K562 (cell line): ENCODE data around the gene FSTL4. TPM values are rescaled to one million over a fixed set of nuclear protein-coding genes. Genes with fewer than 3 reads are reported as not detected.

Experiments used
- ATAC-seq: fragments of 200-7000 bp; cut with Tn5 transposase; 3 replicates; pipeline ENCODE4 v1.9.1; 2020; ENCODE audit warnings: moderate library complexity
- BruUV-seq: library from RNA; stranded (reverse); fragments of 400-500 nt; replicated peaks from 2 replicates; lab custom pipeline; 2021; lab: Mats Ljungman, UMichigan
- CTCF ChIA-PET: fragments of 300-600 bp; formaldehyde crosslinking; extraction: SDS; loops from one replicate; lab custom pipeline; 2021; ENCODE audit warnings: low intra/inter-chr PET ratio; lab: Yijun Ruan, JAX
- POLR2A ChIA-PET: fragments of 300-600, 350-650 bp; sonication (Branson Sonifier 250); formaldehyde crosslinking; extraction: SDS; loops from one replicate; lab custom pipeline; 2021; ENCODE audit warnings: antibody characterized with exemption, inconsistent platforms; lab: Yijun Ruan, JAX
- DNase-seq, 4 experiments: peaks; one replicate each; pipeline versions ENCODE4 v3.0.0 to v3.0.0-alpha.2; 2011 to 2018; ENCODE audit warnings: low spot score in 3 of 4, mixed read lengths in 3 of 4; ENCODE audit errors: extremely low read depth in 1 of 4
- FAIRE-seq: peaks from 2 replicates; lab custom pipeline; 2011; peaks lifted over from hg19 to GRCh38; lab: Jason Lieb, UNC
- H2AFZ ChIP-seq: 2 replicates; pipeline ENCODE4 v1.6.0; 2011; ENCODE audit warnings: low read depth, low read length, control low read depth, inconsistent platforms
- H3K27ac ChIP-seq: fragments of 200-600 bp; 3 replicates; pipeline ENCODE4 v1.8.0; 2011; ENCODE audit warnings: low read depth, mild to moderate bottlenecking, control low read depth, inconsistent platforms, low read length, moderate library complexity, mixed read lengths; ENCODE audit errors: extremely low read depth
- H3K27me3 ChIP-seq, 2 experiments: fragments of 300-600 bp in 1 of 2; 2 replicates in 1 of 2; 3 replicates in 1 of 2; pipeline versions ENCODE4 v1.6.0 to v1.8.0; 2011; ENCODE audit warnings: inconsistent platforms in 2 of 2, low read length in 2 of 2, mild to moderate bottlenecking in 1 of 2, mixed read lengths in 1 of 2, moderate library complexity in 1 of 2; ENCODE audit not compliant: control insufficient read depth in 2 of 2, insufficient read depth in 2 of 2
- H3K36me3 ChIP-seq: fragments of 300-600 bp; 3 replicates; pipeline ENCODE4 v1.8.0; 2011; ENCODE audit warnings: mild to moderate bottlenecking, low read length, inconsistent platforms; ENCODE audit not compliant: control insufficient read depth, insufficient read depth
- H3K4me1 ChIP-seq, 2 experiments: fragments of 200-600 bp in 1 of 2; replicated peaks in 1 of 2; 2 replicates in 1 of 2; 3 replicates in 1 of 2; pipeline versions ENCODE4 v1.5.1 to v1.8.0; 2011; ENCODE audit warnings: inconsistent platforms in 2 of 2, low read length in 2 of 2, mild to moderate bottlenecking in 1 of 2, mixed read lengths in 1 of 2, moderate library complexity in 1 of 2; ENCODE audit not compliant: control insufficient read depth in 2 of 2, insufficient read depth in 2 of 2
- H3K4me2 ChIP-seq: 2 replicates; pipeline ENCODE4 v1.6.1; 2011; ENCODE audit warnings: low read length, control low read depth, inconsistent platforms, mixed read lengths; ENCODE audit not compliant: insufficient read depth
- H3K4me3 ChIP-seq: fragments of 200-600 bp; sonication (generic), shearing (Covaris generic); 2 replicates; pipeline ENCODE4 v1.5.1; 2016; ENCODE audit warnings: control low read depth, inconsistent platforms
- H3K79me2 ChIP-seq: fragments of 200-600 bp; 3 replicates; pipeline ENCODE4 v1.8.0; 2011; ENCODE audit warnings: low read length, inconsistent platforms; ENCODE audit not compliant: control insufficient read depth, insufficient read depth
- H3K9ac ChIP-seq, 2 experiments: 2 replicates each; pipeline versions ENCODE4 v1.6.0 to v1.6.1; 2011; ENCODE audit warnings: low read depth in 2 of 2, low read length in 2 of 2, control low read depth in 1 of 2, inconsistent platforms in 1 of 2, mild to moderate bottlenecking in 1 of 2, mixed read lengths in 1 of 2; ENCODE audit not compliant: insufficient read depth in 1 of 2
- H3K9me1 ChIP-seq: one replicate; pipeline ENCODE4 v1.6.0; 2011; ENCODE audit warnings: inconsistent platforms, mild to moderate bottlenecking, low read length, moderate library complexity; ENCODE audit not compliant: control insufficient read depth, insufficient read depth
- H3K9me3 ChIP-seq: replicated peaks from 2 replicates; pipeline ENCODE4 v1.5.1; 2011; ENCODE audit warnings: low read depth, low read length, inconsistent platforms; ENCODE audit not compliant: control insufficient read depth, insufficient read depth
- H4K20me1 ChIP-seq: replicated peaks from 2 replicates; pipeline ENCODE4 v1.6.1; 2011; ENCODE audit warnings: low read length, inconsistent platforms, mixed read lengths; ENCODE audit not compliant: control insufficient read depth, insufficient read depth
- ARHGAP35 ChIP-seq: fragments of 450-650 bp; IDR thresholded peaks from 2 replicates; pipeline ENCODE4 v1.6.1; 2018; ENCODE audit not compliant: partially characterized antibody
- E2F3 ChIP-seq: fragments of 250-450 bp; sonication (Bioruptor Pico); IDR thresholded peaks from 2 replicates; pipeline ENCODE4 v1.4.0; 2020; ENCODE audit warnings: mild to moderate bottlenecking
- GTF2F1 ChIP-seq: IDR thresholded peaks from 2 replicates; pipeline ENCODE4 v1.6.1; 2011; ENCODE audit warnings: low read depth, low read length, improper control_type of control experiment
- ILK ChIP-seq: fragments of 450-650 bp; IDR thresholded peaks from 2 replicates; pipeline ENCODE4 v1.6.1; 2016; ENCODE audit warnings: missing genetic modification characterization, low read depth, mild to moderate bottlenecking, missing compliant biosample characterization, moderate library complexity, borderline replicate concordance
- NCOA4 ChIP-seq: fragments of 450-650 bp; IDR thresholded peaks from 2 replicates; pipeline ENCODE4 v1.6.1; 2018; ENCODE audit warnings: mild to moderate bottlenecking; ENCODE audit not compliant: partially characterized antibody
- POLR2AphosphoS5 ChIP-seq: IDR thresholded peaks from 2 replicates; pipeline ENCODE4 v1.6.1; 2011; ENCODE audit warnings: mild to moderate bottlenecking, low read depth, low read length, moderate library complexity; ENCODE audit not compliant: control insufficient read depth, insufficient read depth
- RFX5 ChIP-seq: IDR thresholded peaks from 2 replicates; pipeline ENCODE4 v1.6.1; 2011; ENCODE audit warnings: low read depth, mild to moderate bottlenecking, improper control_type of control experiment, low read length
- SMAD3 ChIP-seq: fragments of 450-650 bp; formaldehyde crosslinking; conservative IDR thresholded peaks from 2 replicates; pipeline ENCODE4 v1.4.0; 2020; ENCODE audit warnings: mild to moderate bottlenecking
- STAT5B ChIP-seq: fragments of 250-450 bp; sonication (Bioruptor Pico); IDR thresholded peaks from 2 replicates; pipeline ENCODE4 v1.8.0; 2021; ENCODE audit warnings: mild to moderate bottlenecking, inconsistent platforms
- ZNF253 ChIP-seq: fragments of 250-450 bp; sonication (Bioruptor Pico); conservative IDR thresholded peaks from 2 replicates; pipeline ENCODE4 v1.6.1; 2021; ENCODE audit warnings: mild to moderate bottlenecking
- WGBS: fragments of 100-300 bp; shearing (Covaris generic); methylation state at CpG from one replicate; pipeline ENCODE4 v1.1.6; 2016; ENCODE audit warnings: low coverage, mixed read lengths; ENCODE audit not compliant: insufficient coverage; ENCODE audit errors: missing lambda C conversion rate; 5-methylcytosine and 5-hydroxymethylcytosine counted together
- in situ Hi-C: fragments of 300-500 bp; cut with MboI; formaldehyde crosslinking; loops from 4 replicates; pipeline ENCODE4 v1.15.0; 2018; ENCODE audit warnings: inconsistent platforms, mixed read lengths
- intact Hi-C: fragments of 100-400 bp; cut with micrococcal nuclease; formaldehyde crosslinking; loops from 2 replicates; pipeline ENCODE4 v1.14.2; 2022
- polyA plus RNA-seq, 8 experiments: library from polyadenylated mRNA; depleted of rRNA in 4 of 8; stranded (reverse) in 5 of 8; unstranded in 3 of 8; fragments of >200 nt; fragmentation: Nextera tagmentation in 2 of 8; fragmentation: Illumina TruSeq in 1 of 8; extraction: Ambion mirVana in 2 of 8; extraction: Trizol in 1 of 8; gene quantifications; 2 replicates each; pipeline versions ENCODE4 v1.2.1 to v1.2.3, GENCODE V29; 2011 to 2014; ENCODE audit warnings: inconsistent platforms in 1 of 8, missing spikeins in 1 of 8
- total RNA-seq, 7 experiments: library from RNA; depleted of rRNA in 6 of 7; stranded (reverse); fragments of >200 nt in 6 of 7; fragmentation: Illumina TruSeq in 2 of 7; extraction: Trizol in 2 of 7; gene quantifications; 2 replicates each; pipeline versions ENCODE4 v1.2.1 to v1.2.3, GENCODE V29; 2011 to 2021; ENCODE audit warnings: low replicate concordance in 1 of 7
- TF ChIP-seq, protein P1 (sequence below): sonication (generic); formaldehyde crosslinking; IDR thresholded peaks from 2 replicates; pipeline ENCODE4 v1.8.0; 2023; ENCODE audit warnings: missing genetic modification reagents, mild to moderate bottlenecking, borderline replicate concordance
- TF ChIP-seq, protein P2 (sequence below): fragments of 250-450 bp; sonication (Bioruptor Pico); IDR thresholded peaks from 2 replicates; pipeline ENCODE4 v1.4.0; 2020

The FSTL4 gene
- total and polyA plus RNA-seq, 9 of the 15 experiments (the other 6 are each of a cell fraction or from before 2014, with no cell fraction given) = 0.08 to 0.18 (median 0.10) TPM; not detected in 5

DNA sequence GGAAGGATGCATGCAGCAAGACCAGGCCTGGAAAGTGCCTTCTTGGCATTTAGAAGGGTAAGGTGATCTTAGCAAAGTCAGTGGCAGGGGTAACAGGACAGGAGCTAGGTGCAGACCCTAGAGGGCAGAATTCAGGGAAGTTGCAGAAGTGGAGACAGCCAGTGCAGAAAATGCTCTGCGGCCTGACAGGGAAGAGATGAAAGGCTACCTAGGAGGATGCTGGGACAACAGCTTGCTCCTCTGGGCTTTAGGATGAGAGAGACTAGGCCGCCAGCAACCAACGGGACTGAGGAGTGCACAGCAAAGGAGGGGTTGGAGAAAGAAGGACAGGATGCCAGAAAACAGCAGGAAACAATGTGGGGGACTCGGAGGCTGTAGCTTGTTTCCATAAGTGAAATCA, 219.9 kb downstream of the FSTL4 start:
- BruUV-seq = no TSS peak
- POLR2A ChIA-PET = interaction anchor here (1.2 kb wide), 1 partner anchor 17 kb away, joined by 3 read pairs; no protein-coding TSS in a partner anchor
- in situ Hi-C loops = no loop called here

More for the DNA sequence above, 219.9 kb downstream of the FSTL4 start:
- no peak for ATAC-seq
- Histone ChIP-seq H4K20me1 (no peaks in the 10 kb centered on the region), H3K27ac (no peak overlapping the region), H3K4me1 (no peaks in the 10 kb centered on the region), H3K9ac (no peak overlapping the region), H3K36me3 (no peaks in the 10 kb centered on the region), H3K4me3 (no peak overlapping the region), H3K9me3 (no peaks in the 10 kb centered on the region), H3K4me2 (no peak overlapping the region), H3K9me1 (no peaks in the 10 kb centered on the region), H3K79me2 (no peaks in the 10 kb centered on the region), H3K27me3 (peaks cover 7 to 42% of the 10 kb centered on the region in 2 experiments; a peak in 4 of 5 replicates), H2AFZ (no peak overlapping the region)
- DNase-seq = no peak
- WGBS = 2% methylated on average over 4 of the region's 4 CpGs
- intact Hi-C loops = no loop called here
- FAIRE-seq = no peak
- CTCF ChIA-PET = no interaction called here
- TF ChIP-seq GTF2F1 (no peak), STAT5B (no peak), ARHGAP35 (no peak), ILK (no peak), ZNF253 (CRISPR knock-in tag) (no peak), E2F3 (CRISPR knock-in tag) (no peak), SMAD3 (CRISPR knock-in tag) (no peak), RFX5 (no peak), NCOA4 (no peak), POLR2AphosphoS5 (no peak)
- TF ChIP-seq, protein P1, sequence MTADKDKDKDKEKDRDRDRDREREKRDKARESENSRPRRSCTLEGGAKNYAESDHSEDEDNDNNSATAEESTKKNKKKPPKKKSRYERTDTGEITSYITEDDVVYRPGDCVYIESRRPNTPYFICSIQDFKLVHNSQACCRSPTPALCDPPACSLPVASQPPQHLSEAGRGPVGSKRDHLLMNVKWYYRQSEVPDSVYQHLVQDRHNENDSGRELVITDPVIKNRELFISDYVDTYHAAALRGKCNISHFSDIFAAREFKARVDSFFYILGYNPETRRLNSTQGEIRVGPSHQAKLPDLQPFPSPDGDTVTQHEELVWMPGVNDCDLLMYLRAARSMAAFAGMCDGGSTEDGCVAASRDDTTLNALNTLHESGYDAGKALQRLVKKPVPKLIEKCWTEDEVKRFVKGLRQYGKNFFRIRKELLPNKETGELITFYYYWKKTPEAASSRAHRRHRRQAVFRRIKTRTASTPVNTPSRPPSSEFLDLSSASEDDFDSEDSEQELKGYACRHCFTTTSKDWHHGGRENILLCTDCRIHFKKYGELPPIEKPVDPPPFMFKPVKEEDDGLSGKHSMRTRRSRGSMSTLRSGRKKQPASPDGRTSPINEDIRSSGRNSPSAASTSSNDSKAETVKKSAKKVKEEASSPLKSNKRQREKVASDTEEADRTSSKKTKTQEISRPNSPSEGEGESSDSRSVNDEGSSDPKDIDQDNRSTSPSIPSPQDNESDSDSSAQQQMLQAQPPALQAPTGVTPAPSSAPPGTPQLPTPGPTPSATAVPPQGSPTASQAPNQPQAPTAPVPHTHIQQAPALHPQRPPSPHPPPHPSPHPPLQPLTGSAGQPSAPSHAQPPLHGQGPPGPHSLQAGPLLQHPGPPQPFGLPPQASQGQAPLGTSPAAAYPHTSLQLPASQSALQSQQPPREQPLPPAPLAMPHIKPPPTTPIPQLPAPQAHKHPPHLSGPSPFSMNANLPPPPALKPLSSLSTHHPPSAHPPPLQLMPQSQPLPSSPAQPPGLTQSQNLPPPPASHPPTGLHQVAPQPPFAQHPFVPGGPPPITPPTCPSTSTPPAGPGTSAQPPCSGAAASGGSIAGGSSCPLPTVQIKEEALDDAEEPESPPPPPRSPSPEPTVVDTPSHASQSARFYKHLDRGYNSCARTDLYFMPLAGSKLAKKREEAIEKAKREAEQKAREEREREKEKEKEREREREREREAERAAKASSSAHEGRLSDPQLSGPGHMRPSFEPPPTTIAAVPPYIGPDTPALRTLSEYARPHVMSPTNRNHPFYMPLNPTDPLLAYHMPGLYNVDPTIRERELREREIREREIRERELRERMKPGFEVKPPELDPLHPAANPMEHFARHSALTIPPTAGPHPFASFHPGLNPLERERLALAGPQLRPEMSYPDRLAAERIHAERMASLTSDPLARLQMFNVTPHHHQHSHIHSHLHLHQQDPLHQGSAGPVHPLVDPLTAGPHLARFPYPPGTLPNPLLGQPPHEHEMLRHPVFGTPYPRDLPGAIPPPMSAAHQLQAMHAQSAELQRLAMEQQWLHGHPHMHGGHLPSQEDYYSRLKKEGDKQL (CRISPR knock-in tag) = no peak
- TF ChIP-seq, protein P2, sequence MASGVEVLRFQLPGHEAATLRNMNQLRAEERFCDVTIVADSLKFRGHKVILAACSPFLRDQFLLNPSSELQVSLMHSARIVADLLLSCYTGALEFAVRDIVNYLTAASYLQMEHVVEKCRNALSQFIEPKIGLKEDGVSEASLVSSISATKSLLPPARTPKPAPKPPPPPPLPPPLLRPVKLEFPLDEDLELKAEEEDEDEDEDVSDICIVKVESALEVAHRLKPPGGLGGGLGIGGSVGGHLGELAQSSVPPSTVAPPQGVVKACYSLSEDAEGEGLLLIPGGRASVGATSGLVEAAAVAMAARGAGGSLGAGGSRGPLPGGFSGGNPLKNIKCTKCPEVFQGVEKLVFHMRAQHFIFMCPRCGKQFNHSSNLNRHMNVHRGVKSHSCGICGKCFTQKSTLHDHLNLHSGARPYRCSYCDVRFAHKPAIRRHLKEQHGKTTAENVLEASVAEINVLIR = no peak
